ENCODE data around the gene AOPEP.

GRCh38 chr9:94807556-94807955 lies 81.1 kb downstream of the AOPEP start:
- no peak for TF ChIP-seq CTCF (IDR thresholded peaks at IDR 0.05)
- TF ChIP-seq POLR2A (IDR thresholded peaks at IDR 0.05): no peak

Data from thyroid gland (tissue), 4 donors.